Panc1 (cell line): ENCODE data around the gene MYEOV. TPM values are rescaled to one million over a fixed set of nuclear protein-coding genes. Genes with fewer than 3 reads are reported as not detected.

Experiments used
- ATAC-seq: fragments of 200-7000 bp; cut with Tn5 transposase; 2 replicates; pipeline ENCODE4 v1.9.1; 2020; ENCODE audit warnings: mild to moderate bottlenecking, moderate library complexity
- BruUV-seq: library from RNA; stranded (reverse); fragments of 400-500 nt; replicated peaks from 2 replicates; lab custom pipeline; 2021; lab: Mats Ljungman, UMichigan
- CTCF ChIA-PET: fragments of 300-600 bp; sonication (Branson Sonifier 250); formaldehyde crosslinking; loops from one replicate; lab custom pipeline; 2022; ENCODE audit warnings: antibody characterized with exemption; lab: Charles Lee
- POLR2A ChIA-PET: fragments of 300-600 bp; sonication (Branson Sonifier 250); formaldehyde crosslinking; loops from one replicate; lab custom pipeline; 2022; ENCODE audit warnings: antibody characterized with exemption; lab: Charles Lee
- DNase-seq: peaks from one replicate; pipeline ENCODE4 v3.0.0-alpha.2; 2010; ENCODE audit warnings: low read depth, low spot score
- H3K27ac ChIP-seq: 2 replicates; pipeline ENCODE4 v1.5.1; 2011; ENCODE audit warnings: mild to moderate bottlenecking, low read length, inconsistent platforms
- H3K27me3 ChIP-seq: fragments of 200-500 bp; sonication (Bioruptor generic); 2 replicates; pipeline ENCODE4 v1.6.0; 2014; ENCODE audit warnings: low read length, inconsistent platforms; ENCODE audit not compliant: control insufficient read depth, insufficient read depth
- H3K36me3 ChIP-seq: fragments of 200-500 bp; sonication (Bioruptor generic); 2 replicates; pipeline ENCODE4 v1.5.1; 2014; ENCODE audit warnings: inconsistent platforms, mild to moderate bottlenecking, low read length, moderate library complexity; ENCODE audit not compliant: control insufficient read depth, insufficient read depth
- H3K4me1 ChIP-seq: 2 replicates; pipeline ENCODE4 v1.5.1; 2011; ENCODE audit warnings: inconsistent platforms, mild to moderate bottlenecking, low read length, moderate library complexity; ENCODE audit not compliant: control insufficient read depth, insufficient read depth
- H3K4me3 ChIP-seq, 2 experiments: 2 replicates each; pipeline ENCODE4 v1.5.1; 2011 to 2012; ENCODE audit warnings: low read depth in 2 of 2, low read length in 2 of 2, mild to moderate bottlenecking in 2 of 2, inconsistent platforms in 1 of 2, moderate library complexity in 1 of 2
- H3K9me3 ChIP-seq: fragments of 200-500 bp; sonication (Bioruptor generic); 2 replicates; pipeline ENCODE4 v1.5.1; 2014; ENCODE audit warnings: low read depth, mild to moderate bottlenecking, inconsistent platforms, low read length, moderate library complexity; ENCODE audit not compliant: control insufficient read depth, insufficient read depth
- POLR2AphosphoS5 ChIP-seq: IDR thresholded peaks from 2 replicates; pipeline ENCODE4 v1.6.1; 2012; ENCODE audit warnings: mild to moderate bottlenecking, low read depth, low read length, moderate library complexity
- SIN3A ChIP-seq: IDR thresholded peaks from 2 replicates; pipeline ENCODE4 v1.6.1; 2012; ENCODE audit warnings: low read depth, mild to moderate bottlenecking, low read length, moderate library complexity, borderline replicate concordance; ENCODE audit not compliant: insufficient read depth
- TCF7L2 ChIP-seq: IDR thresholded peaks from 2 replicates; pipeline ENCODE4 v1.6.1; 2011; ENCODE audit warnings: mild to moderate bottlenecking, low read depth, low read length, inconsistent platforms
- in situ Hi-C: cut with HindIII; loops from 2 replicates; pipeline ENCODE4 v1.10.0; 2016; ENCODE audit warnings: low sequenced_read_pairs, low pct_unique_long_range_greater_than_20kb
- intact Hi-C: fragments of 100-400 bp; cut with micrococcal nuclease; formaldehyde crosslinking; loops from one replicate; pipeline ENCODE4 v1.10.0; 2022; ENCODE audit not compliant: unreplicated experiment
- total RNA-seq: library from RNA; stranded (reverse); gene quantifications from one replicate; pipeline ENCODE4 v1.2.1, GENCODE V29; 2021; ENCODE audit not compliant: unreplicated experiment
- TF ChIP-seq, protein P1 (sequence below), 2 experiments: IDR thresholded peaks; 2 replicates each; pipeline ENCODE4 v1.6.1; 2011 to 2012; ENCODE audit warnings: low read depth in 2 of 2, control low read depth in 1 of 2, low read length in 1 of 2, mild to moderate bottlenecking in 1 of 2, moderate library complexity in 1 of 2; ENCODE audit not compliant: insufficient read depth in 1 of 2
- TF ChIP-seq, protein P2 (sequence below): fragments of 450-650 bp; IDR thresholded peaks from 2 replicates; pipeline ENCODE4 v1.5.1; 2017; ENCODE audit warnings: mild to moderate bottlenecking

Gene MYEOV
- total RNA-seq, 1 experiment from 2014 or later, result 69.8 TPM

DNA sequence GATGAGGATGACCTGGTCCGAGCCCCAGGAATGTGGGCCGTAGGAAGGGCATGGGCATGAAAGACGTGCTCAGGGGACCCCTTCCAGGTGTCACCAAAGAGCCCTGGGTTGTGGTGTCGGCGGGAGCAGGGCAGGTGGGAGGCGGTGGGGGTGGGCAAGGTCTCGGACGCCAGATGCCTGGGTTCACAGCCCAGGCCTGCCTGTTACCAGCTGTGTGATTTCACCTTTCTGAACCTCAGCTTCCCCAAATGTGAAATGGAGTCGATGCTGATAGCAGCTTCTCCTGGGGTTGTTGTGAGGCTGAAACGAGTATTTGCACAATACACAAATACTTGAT lies 42.9 kb upstream of the MYEOV start:
- no peak for TF ChIP-seq POLR2AphosphoS5
- TF ChIP-seq SIN3A, result no peak
- no peak for TF ChIP-seq TCF7L2
- TF ChIP-seq, protein P1, sequence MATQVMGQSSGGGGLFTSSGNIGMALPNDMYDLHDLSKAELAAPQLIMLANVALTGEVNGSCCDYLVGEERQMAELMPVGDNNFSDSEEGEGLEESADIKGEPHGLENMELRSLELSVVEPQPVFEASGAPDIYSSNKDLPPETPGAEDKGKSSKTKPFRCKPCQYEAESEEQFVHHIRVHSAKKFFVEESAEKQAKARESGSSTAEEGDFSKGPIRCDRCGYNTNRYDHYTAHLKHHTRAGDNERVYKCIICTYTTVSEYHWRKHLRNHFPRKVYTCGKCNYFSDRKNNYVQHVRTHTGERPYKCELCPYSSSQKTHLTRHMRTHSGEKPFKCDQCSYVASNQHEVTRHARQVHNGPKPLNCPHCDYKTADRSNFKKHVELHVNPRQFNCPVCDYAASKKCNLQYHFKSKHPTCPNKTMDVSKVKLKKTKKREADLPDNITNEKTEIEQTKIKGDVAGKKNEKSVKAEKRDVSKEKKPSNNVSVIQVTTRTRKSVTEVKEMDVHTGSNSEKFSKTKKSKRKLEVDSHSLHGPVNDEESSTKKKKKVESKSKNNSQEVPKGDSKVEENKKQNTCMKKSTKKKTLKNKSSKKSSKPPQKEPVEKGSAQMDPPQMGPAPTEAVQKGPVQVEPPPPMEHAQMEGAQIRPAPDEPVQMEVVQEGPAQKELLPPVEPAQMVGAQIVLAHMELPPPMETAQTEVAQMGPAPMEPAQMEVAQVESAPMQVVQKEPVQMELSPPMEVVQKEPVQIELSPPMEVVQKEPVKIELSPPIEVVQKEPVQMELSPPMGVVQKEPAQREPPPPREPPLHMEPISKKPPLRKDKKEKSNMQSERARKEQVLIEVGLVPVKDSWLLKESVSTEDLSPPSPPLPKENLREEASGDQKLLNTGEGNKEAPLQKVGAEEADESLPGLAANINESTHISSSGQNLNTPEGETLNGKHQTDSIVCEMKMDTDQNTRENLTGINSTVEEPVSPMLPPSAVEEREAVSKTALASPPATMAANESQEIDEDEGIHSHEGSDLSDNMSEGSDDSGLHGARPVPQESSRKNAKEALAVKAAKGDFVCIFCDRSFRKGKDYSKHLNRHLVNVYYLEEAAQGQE (IDR thresholded peaks at IDR 0.05; ENCODE audit: insufficient read depth in 1 of 2, low read depth in 2 of 2, low read length in 1 of 2), result no peak
- TF ChIP-seq, protein P2, sequence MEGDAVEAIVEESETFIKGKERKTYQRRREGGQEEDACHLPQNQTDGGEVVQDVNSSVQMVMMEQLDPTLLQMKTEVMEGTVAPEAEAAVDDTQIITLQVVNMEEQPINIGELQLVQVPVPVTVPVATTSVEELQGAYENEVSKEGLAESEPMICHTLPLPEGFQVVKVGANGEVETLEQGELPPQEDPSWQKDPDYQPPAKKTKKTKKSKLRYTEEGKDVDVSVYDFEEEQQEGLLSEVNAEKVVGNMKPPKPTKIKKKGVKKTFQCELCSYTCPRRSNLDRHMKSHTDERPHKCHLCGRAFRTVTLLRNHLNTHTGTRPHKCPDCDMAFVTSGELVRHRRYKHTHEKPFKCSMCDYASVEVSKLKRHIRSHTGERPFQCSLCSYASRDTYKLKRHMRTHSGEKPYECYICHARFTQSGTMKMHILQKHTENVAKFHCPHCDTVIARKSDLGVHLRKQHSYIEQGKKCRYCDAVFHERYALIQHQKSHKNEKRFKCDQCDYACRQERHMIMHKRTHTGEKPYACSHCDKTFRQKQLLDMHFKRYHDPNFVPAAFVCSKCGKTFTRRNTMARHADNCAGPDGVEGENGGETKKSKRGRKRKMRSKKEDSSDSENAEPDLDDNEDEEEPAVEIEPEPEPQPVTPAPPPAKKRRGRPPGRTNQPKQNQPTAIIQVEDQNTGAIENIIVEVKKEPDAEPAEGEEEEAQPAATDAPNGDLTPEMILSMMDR, result no peak
- ChIA-PET POLR2A (no interaction called here), CTCF (no interaction called here)
- no TSS peak for BruUV-seq
- Histone ChIP-seq H3K4me3 (no peak overlapping the region), H3K9me3 (0 out of 2 replicates have a peak, but pooled peaks cover 3% of the 10 kb centered on the region), H3K4me1 (no peaks in the 10 kb centered on the region), H3K27me3 (no peaks in the 10 kb centered on the region), H3K27ac (no peak overlapping the region), H3K36me3 (no peaks in the 10 kb centered on the region)
- DNase-seq (no peak), ATAC-seq (no peak)
- intact Hi-C loops (no loop called here), in situ Hi-C loops (no loop called here)

DNA sequence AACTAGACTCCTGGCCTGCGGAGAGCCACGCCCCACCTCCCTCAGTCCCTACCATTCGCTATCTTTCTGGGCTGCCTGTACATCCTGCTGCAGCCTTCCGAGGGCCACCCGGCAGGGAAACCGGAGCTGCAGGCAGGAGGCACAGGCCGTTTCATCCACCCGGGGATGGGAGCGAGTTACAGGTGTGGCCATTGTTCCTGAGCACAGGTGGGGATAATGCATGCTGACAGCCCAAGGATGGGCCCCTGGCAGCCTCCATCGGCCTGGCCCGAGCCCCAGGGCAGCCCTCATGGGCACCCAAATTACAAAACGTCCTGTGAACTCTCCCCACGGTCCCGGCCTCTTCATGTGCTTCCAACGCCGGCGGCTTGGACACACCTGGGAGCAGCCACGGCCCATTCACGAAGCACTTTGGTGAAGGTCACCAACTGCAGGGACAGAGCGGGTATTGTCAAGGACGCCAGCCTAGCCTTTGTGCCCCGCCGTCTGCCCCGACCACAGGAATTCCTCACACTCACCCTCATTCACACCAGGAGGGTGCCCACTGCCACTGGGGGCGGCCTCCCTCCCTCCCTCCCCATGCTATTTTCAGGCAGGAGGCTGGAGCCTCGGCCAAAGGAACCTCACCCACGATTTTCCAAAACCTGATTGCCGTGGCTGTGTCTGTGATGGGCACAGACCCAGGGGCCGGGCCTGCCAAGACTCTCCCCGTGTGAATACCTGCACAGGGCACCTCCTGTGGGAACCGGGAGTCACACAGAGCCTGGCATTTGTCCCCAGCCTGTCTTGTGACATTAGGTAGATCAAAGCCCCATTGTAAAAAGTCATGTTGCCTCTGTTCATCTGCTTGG lies 42.1 kb upstream of the MYEOV start:
- POLR2A ChIA-PET, result no interaction called here
- ATAC-seq (no peak), DNase-seq (no peak)
- H3K27me3 ChIP-seq, result no peaks in the 10 kb centered on the region
- no TSS peak for BruUV-seq
- H3K36me3 ChIP-seq, result no peaks in the 10 kb centered on the region
- in situ Hi-C loops (no loop called here), intact Hi-C loops (no loop called here)
- CTCF ChIA-PET, result no interaction called here
- H3K4me1 ChIP-seq, result no peaks in the 10 kb centered on the region
- TF ChIP-seq SIN3A, result no peak
- no peak for TF ChIP-seq POLR2AphosphoS5
- H3K27ac ChIP-seq, result no peak overlapping the region
- no peak overlapping the region for H3K4me3 ChIP-seq
- H3K9me3 ChIP-seq, result 0 out of 2 replicates have a peak, but pooled peaks cover 3% of the 10 kb centered on the region

DNA sequence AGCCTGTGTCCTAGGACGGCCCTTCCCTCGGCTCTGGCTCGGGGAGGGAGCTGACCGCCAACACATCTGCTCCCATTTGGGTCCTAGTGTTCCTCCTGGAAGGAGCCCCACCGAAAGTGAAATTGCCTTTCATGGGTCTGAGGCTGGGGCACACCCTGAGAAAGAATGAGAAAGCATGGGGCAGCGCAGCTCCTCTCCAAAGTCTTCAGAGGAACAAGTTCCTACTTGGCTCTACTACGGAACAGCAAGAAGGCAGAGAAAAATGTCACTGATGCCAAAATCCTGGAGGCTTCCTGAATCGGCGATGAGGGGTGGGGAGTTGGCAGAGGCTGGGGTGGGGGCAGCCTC lies 41.5 kb upstream of the MYEOV start:
- in situ Hi-C loops (no loop called here), intact Hi-C loops (no loop called here)
- CTCF ChIA-PET, result no interaction called here
- DNase-seq (no peak), ATAC-seq (no peak)
- 0 out of 2 replicates have a peak, but pooled peaks cover 3% of the 10 kb centered on the region for H3K9me3 ChIP-seq
- no peak overlapping the region for H3K27ac ChIP-seq
- no TSS peak for BruUV-seq
- POLR2A ChIA-PET, result no interaction called here
- H3K4me3 ChIP-seq, result no peak overlapping the region
- no peaks in the 10 kb centered on the region for H3K36me3 ChIP-seq
- TF ChIP-seq SIN3A (no peak), POLR2AphosphoS5 (no peak), TCF7L2 (no peak)
- TF ChIP-seq, protein P1 (IDR thresholded peaks at IDR 0.05; ENCODE audit: insufficient read depth in 1 of 2, low read depth in 2 of 2, low read length in 1 of 2), result no peak
- TF ChIP-seq, protein P2, result no peak
- no peaks in the 10 kb centered on the region for H3K4me1 ChIP-seq
- H3K27me3 ChIP-seq, result no peaks in the 10 kb centered on the region
